GM18508 (cell line): ENCODE measurements around the gene H19.

Experiments
- ATAC-seq: cut with Tn5 transposase; IDR thresholded peaks from one replicate; pipeline ENCODE4 v1.9.1; 2021; ENCODE audit warnings: moderate number of reproducible peaks; ENCODE audit not compliant: insufficient read depth, unreplicated experiment

The H19 gene

GRCh38 chr11:1987024-1987423 is 10.6 kb downstream of the H19 start:
- no peak for ATAC-seq

- ATAC-seq, result no peak
These were observed 14.1 kb downstream of the H19 start for GRCh38 chr11:1983601-1983961.

GRCh38 chr11:1982873-1983600 is 14.6 kb downstream of the H19 start:
- no peak for ATAC-seq

GRCh38 chr11:1979607-1980006 is 18.0 kb downstream of the H19 start:
- no peak for ATAC-seq

- ATAC-seq, result no peak
These were observed 18.7 kb downstream of the H19 start for GRCh38 chr11:1978720-1979473.

GRCh38 chr11:1975185-1975584 is 22.5 kb downstream of the H19 start:
- ATAC-seq, result no peak

- ATAC-seq, result no peak
These were observed 26.7 kb downstream of the H19 start for GRCh38 chr11:1970956-1971355.

GRCh38 chr11:1969776-1970175 is 27.9 kb downstream of the H19 start:
- ATAC-seq, result no peak

- ATAC-seq, result no peak
These were observed 28.6 kb downstream of the H19 start for GRCh38 chr11:1969035-1969434.

- ATAC-seq, result no peak
These were observed 29.1 kb downstream of the H19 start for GRCh38 chr11:1968454-1969002.

- ATAC-seq, result no peak
These were observed 29.9 kb downstream of the H19 start for GRCh38 chr11:1967641-1968225.

GRCh38 chr11:1966531-1966930 is 31.1 kb downstream of the H19 start:
- ATAC-seq, result no peak

- no peak for ATAC-seq
These were observed 32.7 kb downstream of the H19 start for GRCh38 chr11:1964955-1965354.

- ATAC-seq, result no peak
These were observed 33.3 kb downstream of the H19 start for GRCh38 chr11:1964348-1964747.

- no peak for ATAC-seq
These were observed 33.8 kb downstream of the H19 start for GRCh38 chr11:1963864-1964263.

- ATAC-seq, result no peak
These were observed 37.9 kb downstream of the H19 start for GRCh38 chr11:1959786-1960185.

GRCh38 chr11:1958367-1958766 is 39.3 kb downstream of the H19 start:
- no peak for ATAC-seq

- no peak for ATAC-seq
These were observed 44.0 kb downstream of the H19 start for GRCh38 chr11:1953489-1954266.

GRCh38 chr11:1952806-1953482 is 44.7 kb downstream of the H19 start:
- no peak for ATAC-seq

GRCh38 chr11:1949922-1950321 is 47.7 kb downstream of the H19 start:
- ATAC-seq, result no peak
